HG03521 (cell line): ENCODE results near the gene SCEL.
"Not testable (repeated sequence)": the region's sequence is repeated elsewhere in the genome, so short reads cannot be mapped to it uniquely, and the experiment has no call there.

Experiments
- ATAC-seq: cut with Tn5 transposase; IDR thresholded peaks from one replicate; pipeline ENCODE4 v1.9.1; 2021; ENCODE audit warnings: mild to moderate bottlenecking, moderate library complexity; ENCODE audit not compliant: unreplicated experiment

Gene SCEL

GRCh38 chr13:77650409-77650808 is 114.9 kb downstream of the SCEL start:
- ATAC-seq: no peak

GRCh38 chr13:77653301-77653700 is 117.8 kb downstream of the SCEL start:
- ATAC-seq: no peak

DNA sequence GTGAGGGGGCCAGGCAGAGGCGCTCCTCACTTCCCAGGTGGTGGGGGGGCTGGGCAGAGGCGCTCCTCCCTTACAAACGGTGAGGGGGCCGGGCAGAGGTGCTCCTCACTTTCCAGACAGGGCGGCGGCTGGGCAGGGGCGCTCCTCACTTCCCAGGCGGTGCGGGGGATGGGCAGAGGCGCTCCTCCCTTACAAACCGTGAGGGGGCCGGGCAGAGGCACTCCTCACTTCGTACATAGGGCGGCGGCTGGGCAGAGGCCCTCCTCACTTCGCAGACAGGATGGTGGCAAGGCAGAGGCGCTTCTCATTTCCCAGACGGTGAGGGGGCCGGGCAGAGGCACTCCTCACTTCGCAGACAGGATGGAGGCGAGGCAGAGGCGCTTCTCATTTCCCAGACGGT is 124.5 kb downstream of the SCEL start:
- not testable (repeated sequence) for ATAC-seq

DNA sequence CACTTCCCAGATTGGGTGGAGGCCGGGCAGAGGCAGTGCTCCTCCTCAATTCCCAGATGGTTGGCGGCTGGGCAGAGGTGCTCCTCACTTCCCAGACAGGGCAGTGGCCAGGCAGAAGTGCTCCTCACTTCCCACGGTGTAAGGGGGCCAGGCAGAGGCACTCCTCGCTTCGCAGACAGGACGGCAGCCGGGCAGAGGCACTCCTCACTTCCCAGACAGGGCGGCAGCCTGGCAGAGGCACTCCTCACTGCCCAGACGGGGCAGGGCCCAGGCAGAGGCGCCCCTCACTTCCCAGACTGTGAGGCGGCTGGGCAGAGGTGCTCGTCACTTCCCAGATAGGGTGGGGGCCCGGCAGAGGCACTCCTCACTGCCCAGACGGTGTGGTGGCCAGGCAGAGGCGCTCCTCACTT is 125.3 kb downstream of the SCEL start:
- ATAC-seq: no peak

- not testable (repeated sequence) for ATAC-seq
Observed at GRCh38 chr13:77662301-77662700, 126.8 kb downstream of the SCEL start.

DNA sequence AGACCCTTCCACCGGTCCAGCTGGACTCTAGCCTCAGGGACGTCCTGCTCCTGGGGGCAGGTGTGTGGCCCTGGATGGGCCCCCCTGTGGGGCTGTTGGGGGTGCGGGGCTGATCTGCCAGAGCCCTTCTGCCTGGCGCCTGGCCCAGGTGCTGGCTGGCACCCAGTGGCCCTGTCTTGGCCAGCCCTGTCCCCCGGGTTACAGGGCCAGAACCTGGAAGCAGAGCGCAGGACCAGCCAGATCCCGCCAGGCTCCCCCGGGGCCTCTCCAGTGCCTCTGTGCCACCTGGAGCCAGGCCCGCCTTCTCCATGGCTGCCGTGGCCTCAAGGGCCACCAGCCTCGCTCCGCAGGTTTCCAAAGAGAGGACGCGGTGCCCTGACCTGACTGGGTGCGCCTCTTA is 127.3 kb downstream of the SCEL start:
- not testable (repeated sequence) for ATAC-seq

DNA sequence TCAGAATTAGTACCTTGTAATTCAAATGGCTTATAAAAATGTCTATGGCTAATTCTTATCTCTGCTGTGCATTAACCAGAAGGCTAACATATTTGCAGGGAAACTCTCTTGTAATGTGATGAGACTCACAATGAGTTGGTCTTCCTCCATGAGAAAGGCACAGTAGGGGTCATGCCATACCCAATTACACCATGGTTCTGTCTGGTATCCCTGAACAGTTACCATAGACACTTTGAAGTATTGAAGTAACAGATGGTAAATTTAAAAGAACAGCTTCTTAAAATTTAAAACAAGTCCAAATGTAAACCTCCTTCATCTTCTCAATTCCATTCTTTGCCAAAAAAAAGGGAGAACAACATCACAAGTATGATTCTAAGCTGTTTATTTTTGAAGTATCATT is 139.3 kb downstream of the SCEL start:
- no peak for ATAC-seq

- no peak for ATAC-seq
Observed at GRCh38 chr13:77678691-77679235, 143.3 kb downstream of the SCEL start.

DNA sequence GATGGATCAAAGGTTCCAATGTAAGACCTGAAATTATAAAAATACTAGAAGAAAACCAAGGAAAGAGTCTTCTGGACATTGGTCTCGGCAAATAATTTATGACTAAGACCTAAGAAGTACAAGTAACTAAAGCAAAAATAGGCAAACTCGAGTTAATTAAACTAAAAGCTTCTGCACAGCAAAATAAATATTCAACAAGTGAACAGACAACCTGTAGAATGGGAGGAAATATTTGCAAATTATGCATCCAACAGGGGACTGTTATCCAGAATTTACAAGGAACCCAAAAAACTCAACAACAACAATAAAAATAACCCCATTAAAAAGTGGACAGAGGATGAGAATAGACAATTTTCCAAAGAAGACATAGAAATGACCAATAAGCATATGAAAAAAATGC is 152.3 kb downstream of the SCEL start:
- no peak for ATAC-seq

GRCh38 chr13:77691871-77692270 is 156.4 kb downstream of the SCEL start:
- no peak for ATAC-seq

- ATAC-seq: no peak
Observed at GRCh38 chr13:77692746-77693448, 157.4 kb downstream of the SCEL start.

- no peak for ATAC-seq
Observed at GRCh38 chr13:77693449-77693940, 158.0 kb downstream of the SCEL start.
